Lower lobe of right lung (tissue), 2 donors: Measurements from ENCODE around the gene EGFLAM. TPM values are rescaled to one million over a fixed set of nuclear protein-coding genes. Genes with fewer than 3 reads are reported as not detected.

Source experiments
- ATAC-seq, 2 donors: fragments of 200-7000 bp; cut with Tn5 transposase; one replicate each; pipeline ENCODE4 v1.9.1; 2020 to 2022; ENCODE audit warnings: mild to moderate bottlenecking in 2 of 2, moderate library complexity in 2 of 2
- DNase-seq: peaks from one replicate; pipeline ENCODE4 v3.0.0-alpha.2; 2020
- H3K27ac ChIP-seq: fragments of 200-600 bp; one replicate; pipeline ENCODE4 v1.8.0; 2022
- H3K27me3 ChIP-seq: fragments of 200-600 bp; one replicate; pipeline ENCODE4 v1.8.0; 2022; ENCODE audit warnings: low read depth
- H3K36me3 ChIP-seq: fragments of 200-600 bp; one replicate; pipeline ENCODE4 v1.8.0; 2022; ENCODE audit warnings: mild to moderate bottlenecking
- H3K4me1 ChIP-seq: fragments of 200-600 bp; one replicate; pipeline ENCODE4 v1.8.0; 2022
- H3K4me3 ChIP-seq: fragments of 200-600 bp; one replicate; pipeline ENCODE4 v1.8.0; 2022; ENCODE audit warnings: mild to moderate bottlenecking
- H3K9me3 ChIP-seq: fragments of 200-600 bp; one replicate; pipeline ENCODE4 v1.8.0; 2022
- CTCF ChIP-seq: fragments of 200-600 bp; IDR thresholded peaks from one replicate; pipeline ENCODE4 v1.8.0; 2022; ENCODE audit warnings: antibody characterized with exemption, mild to moderate bottlenecking
- intact Hi-C: fragments of 100-400 bp; cut with DNase I; formaldehyde crosslinking; loops from one replicate; pipeline ENCODE4 v1.11.0; 2022
- total RNA-seq: library from RNA; stranded (reverse); fragmentation: NEBNext Ultra II Directional; extraction: Animal tissue kit (Norgen Biotek cat#: 25700); gene quantifications from one replicate; pipeline ENCODE4 v1.2.1, GENCODE V29; 2021
- donor health status: DM: no; HTN: yes; CAD: no; lungs with severe emphysema.

The EGFLAM gene
- total RNA-seq, 1 donor from 2014 or later = 2.4 TPM

GRCh38 chr5:38362713-38363112 lies 104.4 kb downstream of the EGFLAM start:
- Histone ChIP-seq H3K27ac (no peak overlapping the region), H3K9me3 (no peaks in the 10 kb centered on the region), H3K27me3 (no peaks in the 10 kb centered on the region), H3K4me3 (no peak overlapping the region), H3K4me1 (no peaks in the 10 kb centered on the region), H3K36me3 (no peaks in the 10 kb centered on the region)
- ATAC-seq = no peak
- no peak for TF ChIP-seq CTCF
- DNase-seq = no peak
- intact Hi-C loops = no loop called here

DNA sequence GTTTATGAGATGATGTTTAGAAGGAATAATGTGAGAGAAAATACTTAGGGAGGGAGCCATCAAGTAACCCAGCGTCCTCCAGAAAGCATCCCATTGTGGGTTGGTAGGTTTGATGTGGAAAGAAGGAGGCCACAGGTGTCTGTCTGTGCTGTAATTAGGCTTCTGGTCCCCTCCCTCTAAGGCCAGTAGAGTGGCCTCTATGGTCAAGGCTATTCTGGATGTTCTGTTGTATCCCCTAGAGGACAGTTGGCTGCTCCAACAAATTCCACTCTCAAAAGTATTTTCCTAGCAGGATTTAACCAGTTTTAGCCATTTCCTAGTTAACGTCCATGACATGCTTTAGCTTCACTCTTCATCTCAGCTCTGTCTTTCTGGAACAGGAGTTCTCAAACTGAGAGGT lies 106.5 kb downstream of the EGFLAM start:
- H3K27me3 ChIP-seq = no peaks in the 10 kb centered on the region
- H3K4me3 ChIP-seq = no peak overlapping the region
- TF ChIP-seq CTCF = no peak
- H3K36me3 ChIP-seq = no peaks in the 10 kb centered on the region
- intact Hi-C loops = no loop called here
- ATAC-seq = no peak
- no peak for DNase-seq
- no peak overlapping the region for H3K27ac ChIP-seq
- no peaks in the 10 kb centered on the region for H3K9me3 ChIP-seq
- no peaks in the 10 kb centered on the region for H3K4me1 ChIP-seq

- H3K27me3 ChIP-seq = no peaks in the 10 kb centered on the region
- no peaks in the 10 kb centered on the region for H3K9me3 ChIP-seq
- TF ChIP-seq CTCF = no peak
- H3K4me3 ChIP-seq = no peak overlapping the region
- no peaks in the 10 kb centered on the region for H3K4me1 ChIP-seq
- intact Hi-C loops = no loop called here
- H3K36me3 ChIP-seq = no peaks in the 10 kb centered on the region
- ATAC-seq (no peak), DNase-seq (no peak)
- H3K27ac ChIP-seq = no peak overlapping the region
Measured at GRCh38 chr5:38367410-38367809, 109.1 kb downstream of the EGFLAM start.

DNA sequence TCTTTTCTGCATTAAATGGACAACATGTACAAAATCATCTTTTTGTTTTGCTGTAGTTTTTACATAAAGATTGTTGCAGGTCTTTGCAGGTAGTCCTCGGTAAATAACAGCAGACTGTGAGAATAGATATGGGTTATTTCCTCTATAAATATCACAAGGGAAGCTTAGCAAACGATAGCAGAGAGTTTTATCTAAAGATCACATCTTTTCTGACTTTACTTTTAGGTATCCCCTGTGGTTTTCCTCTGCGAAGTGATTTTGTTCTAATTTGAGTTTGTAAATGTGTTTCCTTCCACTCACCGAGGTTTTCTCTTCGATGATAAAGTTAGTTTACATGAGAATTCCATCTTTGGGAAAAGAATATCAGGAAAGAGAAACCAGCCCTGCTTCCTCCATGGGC lies 109.6 kb downstream of the EGFLAM start:
- Histone ChIP-seq H3K27me3 (no peaks in the 10 kb centered on the region), H3K36me3 (no peaks in the 10 kb centered on the region), H3K27ac (no peak overlapping the region), H3K4me3 (no peak overlapping the region), H3K9me3 (no peaks in the 10 kb centered on the region), H3K4me1 (no peaks in the 10 kb centered on the region)
- intact Hi-C loops = no loop called here
- ATAC-seq (no peak), DNase-seq (no peak)
- no peak for TF ChIP-seq CTCF

GRCh38 chr5:38369692-38370091 lies 111.3 kb downstream of the EGFLAM start:
- no peak overlapping the region for H3K27ac ChIP-seq
- no peaks in the 10 kb centered on the region for H3K9me3 ChIP-seq
- DNase-seq (no peak), ATAC-seq (no peak)
- H3K4me1 ChIP-seq = no peaks in the 10 kb centered on the region
- TF ChIP-seq CTCF = no peak
- H3K36me3 ChIP-seq = no peaks in the 10 kb centered on the region
- H3K27me3 ChIP-seq = no peaks in the 10 kb centered on the region
- intact Hi-C loops = no loop called here
- no peak overlapping the region for H3K4me3 ChIP-seq
